Heart left ventricle (tissue), 16 donors: Measurements from ENCODE around the gene ZMIZ1. TPM values are rescaled to one million over a fixed set of nuclear protein-coding genes. Genes with fewer than 3 reads are reported as not detected.

ENCODE experiments used
- ATAC-seq, 4 donors: fragments of 200-7000 bp; cut with Tn5 transposase; one replicate each; pipeline ENCODE4 v1.9.1; 2020 to 2022; ENCODE audit warnings: moderate library complexity in 4 of 4, mild to moderate bottlenecking in 3 of 4, moderate number of reproducible peaks in 1 of 4
- DNase-seq, 5 donors: peaks; one replicate each; pipeline ENCODE4 v3.0.0-alpha.2; 2020
- H3K27ac ChIP-seq, 12 donors: fragments of 200-600 bp; sonication (generic) in 4 of 12; one replicate each; pipeline versions ENCODE4 v1.5.0 to v1.8.0; 2016 to 2022; ENCODE audit warnings: mild to moderate bottlenecking in 2 of 12
- H3K27me3 ChIP-seq, 9 donors: fragments of 200-600 bp; sonication (generic) in 2 of 9; one replicate each; pipeline versions ENCODE4 v1.5.1 to v1.8.0; 2016 to 2022; ENCODE audit warnings: mild to moderate bottlenecking in 3 of 9
- H3K36me3 ChIP-seq, 9 donors: fragments of 200-600 bp; sonication (generic) in 2 of 9; one replicate each; pipeline versions ENCODE4 v1.5.0 to v1.8.0; 2018 to 2022; ENCODE audit warnings: mild to moderate bottlenecking in 2 of 9
- H3K4me1 ChIP-seq, 12 donors: fragments of 200-600 bp; sonication (generic) in 4 of 12; one replicate each; pipeline versions ENCODE4 v1.5.0 to v1.8.0; 2016 to 2022; ENCODE audit warnings: mild to moderate bottlenecking in 3 of 12
- H3K4me3 ChIP-seq, 12 donors: fragments of 200-600 bp; sonication (generic) in 4 of 12; one replicate each; pipeline versions ENCODE4 v1.5.0 to v1.8.0; 2017 to 2022; ENCODE audit warnings: mild to moderate bottlenecking in 9 of 12, moderate library complexity in 4 of 12
- H3K9me3 ChIP-seq, 12 donors: fragments of 200-600 bp; sonication (generic) in 4 of 12; one replicate each; pipeline versions ENCODE4 v1.5.0 to v1.8.0; 2016 to 2022; ENCODE audit warnings: mild to moderate bottlenecking in 1 of 12
- POLR2A ChIP-seq, 2 donors: fragments of 450-650 bp; IDR thresholded peaks; one replicate each; pipeline ENCODE4 v1.6.1; 2017; ENCODE audit warnings: antibody characterized with exemption in 2 of 2, mild to moderate bottlenecking in 2 of 2, moderate library complexity in 2 of 2
- WGBS, 4 donors: extraction: QIAGEN DNeasy Blood & Tissue Kit in 2 of 4; methylation state at CpG; one replicate each; pipeline versions ENCODE4 v1.1.5 to v1.1.7; 2013 to 2018; 5-methylcytosine and 5-hydroxymethylcytosine counted together
- intact Hi-C, 10 donors: fragments of 100-400 bp; cut with DNase I; formaldehyde crosslinking; loops; one replicate each; pipeline versions ENCODE4 v1.11.1 to v1.14.2; 2022
- polyA plus RNA-seq, 2 donors: library from polyadenylated mRNA; stranded (reverse); fragments of 200-250 nt; gene quantifications; one replicate each; pipeline ENCODE4 v1.2.3, GENCODE V29; 2013
- total RNA-seq, 9 donors: library from RNA; depleted of rRNA in 2 of 9; stranded (reverse); fragments of >200 nt in 2 of 9; fragmentation: NEBNext Ultra II Directional in 3 of 9; extraction: Animal tissue kit (Norgen Biotek cat#: 25700) in 3 of 9; gene quantifications; one replicate each; pipeline versions ENCODE4 v1.1.0 to v1.2.4, GENCODE V29; 2016 to 2023
- TF ChIP-seq, protein P1 (sequence below), 12 donors: fragments of 200-600 bp; sonication (generic) in 4 of 12; IDR thresholded peaks; one replicate each; pipeline versions ENCODE4 v1.5.0 to v1.8.0; 2018 to 2022; ENCODE audit warnings: antibody characterized with exemption in 12 of 12, mild to moderate bottlenecking in 5 of 12
- donor health status: ischemic (EF 13 %, LVEDD 7.1; RV severe dilation, severe dysfunction).
- donor health status: healthy with polysubstance abuse.
- donor health status: DM: no; HTN: yes; CAD: no.
- donor health status: DM: no; HTN: no; CAD: no.
- donor health status: ischemic (EF 25% LVEDD 6.9; RV normal size, moderate dysfunction).
- donor health status: ischemic (EF 25% LVEDD 5.7; RV mildly dilated, moderate dysfunction).
- donor health status: healthy.
- donor health status: DM: yes; HTN: yes; CAD: no.
- donor health status: ischemic (EF 35%, LVEDD 5.7; RV mildly dilated, moderate dysfunction).
- donor health status: nonischemic (EF 11% LVEDD 7.7; RV severe dilation, severe dysfunction).
- donor health status: DM: yes; HTN: yes; CAD: no.
- donor health status: PGD.
- donor health status: ischemic (EF 29% LVEDD 5.4; RV normal size, mild dysfunction).
- donor health status: nonischemic (EF 23%, LVEDD 6.1; RV moderate dilation, normal function).

ZMIZ1 gene
- total and polyA plus RNA-seq, 11 donors = 19.7 to 75.4 (median 49.2) TPM

DNA sequence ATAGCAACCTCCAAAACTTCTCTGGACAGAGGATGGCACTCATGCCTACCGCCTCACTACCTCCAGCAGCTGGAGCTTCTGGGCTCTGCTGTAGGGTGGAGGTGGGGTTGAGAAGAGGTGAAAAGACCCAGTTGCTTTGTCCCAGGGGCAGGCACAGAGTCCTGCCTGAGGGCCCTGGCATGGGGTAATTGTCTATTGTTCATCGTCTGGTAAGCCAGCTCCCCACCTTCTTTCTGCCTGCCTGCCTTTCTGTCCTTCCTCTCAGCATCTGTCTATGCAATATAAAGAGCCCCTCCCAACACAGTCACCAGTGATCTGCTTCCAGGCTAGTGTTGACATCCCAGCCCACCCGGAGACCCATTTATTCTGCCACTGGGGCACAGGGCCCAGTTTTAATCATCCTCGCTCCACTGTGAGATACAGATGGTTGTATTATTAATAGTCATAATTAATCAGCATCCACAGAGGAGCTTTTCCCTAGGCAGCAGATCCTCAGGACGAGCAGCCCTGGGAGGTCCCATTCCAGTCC lies 39.0 kb downstream of the ZMIZ1 start:
- no peaks in the 10 kb centered on the region for H3K9me3 ChIP-seq
- peaks cover 0 to 20% (median 12%) of the 10 kb centered on the region in 9 donors for H3K36me3 ChIP-seq
- WGBS, 4 donors = 44 to 62% (median 50%) methylated on average over 5 of the region's 5 CpGs
- no peak for ATAC-seq
- no peak for TF ChIP-seq POLR2A (IDR thresholded peaks at IDR 0.05)
- TF ChIP-seq, protein P1, sequence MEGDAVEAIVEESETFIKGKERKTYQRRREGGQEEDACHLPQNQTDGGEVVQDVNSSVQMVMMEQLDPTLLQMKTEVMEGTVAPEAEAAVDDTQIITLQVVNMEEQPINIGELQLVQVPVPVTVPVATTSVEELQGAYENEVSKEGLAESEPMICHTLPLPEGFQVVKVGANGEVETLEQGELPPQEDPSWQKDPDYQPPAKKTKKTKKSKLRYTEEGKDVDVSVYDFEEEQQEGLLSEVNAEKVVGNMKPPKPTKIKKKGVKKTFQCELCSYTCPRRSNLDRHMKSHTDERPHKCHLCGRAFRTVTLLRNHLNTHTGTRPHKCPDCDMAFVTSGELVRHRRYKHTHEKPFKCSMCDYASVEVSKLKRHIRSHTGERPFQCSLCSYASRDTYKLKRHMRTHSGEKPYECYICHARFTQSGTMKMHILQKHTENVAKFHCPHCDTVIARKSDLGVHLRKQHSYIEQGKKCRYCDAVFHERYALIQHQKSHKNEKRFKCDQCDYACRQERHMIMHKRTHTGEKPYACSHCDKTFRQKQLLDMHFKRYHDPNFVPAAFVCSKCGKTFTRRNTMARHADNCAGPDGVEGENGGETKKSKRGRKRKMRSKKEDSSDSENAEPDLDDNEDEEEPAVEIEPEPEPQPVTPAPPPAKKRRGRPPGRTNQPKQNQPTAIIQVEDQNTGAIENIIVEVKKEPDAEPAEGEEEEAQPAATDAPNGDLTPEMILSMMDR (IDR thresholded peaks at IDR 0.05) = no peak
- no peak overlapping the region for H3K4me3 ChIP-seq
- no peak for DNase-seq
- H3K27ac ChIP-seq = peak overlapping the region in 6 of 12 donors; percentile 24 to 94 (median 34)
- peaks cover 16 to 99% (median 79%) of the 10 kb centered on the region in 12 donors for H3K4me1 ChIP-seq
- intact Hi-C loops = loop anchor here in 1 of 10 donors (5.0 kb wide), 1 partner anchor 35 kb away; no protein-coding TSS in a partner anchor
- no peaks in the 10 kb centered on the region for H3K27me3 ChIP-seq

DNA sequence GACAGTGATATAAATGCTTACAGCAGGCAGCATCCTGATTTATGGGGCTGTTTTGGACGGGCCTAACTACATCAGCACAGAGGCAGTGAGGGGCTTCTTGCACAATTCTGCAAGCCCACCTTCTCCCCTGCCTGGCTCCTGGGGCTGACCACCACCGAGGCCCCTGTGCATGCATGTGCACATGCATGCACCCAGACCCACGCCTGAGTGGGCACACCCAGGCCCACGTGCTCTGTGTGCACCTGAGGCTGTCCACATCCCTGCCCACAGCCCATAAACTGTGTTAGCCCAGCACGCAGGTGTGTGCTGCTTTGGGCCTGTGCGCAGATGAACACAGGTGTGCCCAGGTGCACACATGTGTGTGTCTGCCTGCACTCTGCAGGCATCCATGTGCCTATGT lies 40.0 kb downstream of the ZMIZ1 start:
- H3K36me3 ChIP-seq = peaks cover 0 to 20% (median 12%) of the 10 kb centered on the region in 9 donors
- no peak overlapping the region for H3K4me3 ChIP-seq
- intact Hi-C loops = loop anchor here in 1 of 10 donors (5.0 kb wide), 1 partner anchor 36 kb away; no protein-coding TSS in a partner anchor
- 61 to 78% (median 65%) methylated on average over 5 to 6 of the region's 6 CpGs for WGBS, 4 donors
- peaks cover 20 to 99% (median 79%) of the 10 kb centered on the region in 12 donors for H3K4me1 ChIP-seq
- ATAC-seq (no peak), DNase-seq (no peak)
- TF ChIP-seq POLR2A (IDR thresholded peaks at IDR 0.05) = no peak
- TF ChIP-seq, protein P1 (IDR thresholded peaks at IDR 0.05) = no peak
- H3K9me3 ChIP-seq = no peaks in the 10 kb centered on the region
- no peaks in the 10 kb centered on the region for H3K27me3 ChIP-seq
- peak overlapping the region in 2 of 12 donors; percentile 84 to 94 for H3K27ac ChIP-seq

GRCh38 chr10:79111427-79111826 lies 42.7 kb downstream of the ZMIZ1 start:
- WGBS, 4 donors = 69 to 80% (median 76%) methylated on average over 5 of the region's 5 CpGs
- DNase-seq = no peak
- no peak for TF ChIP-seq POLR2A (IDR thresholded peaks at IDR 0.05)
- TF ChIP-seq, protein P1 (IDR thresholded peaks at IDR 0.05) = no peak
- ATAC-seq = no peak
- Histone ChIP-seq H3K9me3 (no peaks in the 10 kb centered on the region), H3K27ac (peak overlapping the region; percentile 22 to 96 (median 86)), H3K4me3 (no peak overlapping the region), H3K36me3 (peaks cover 0 to 20% (median 12%) of the 10 kb centered on the region in 9 donors), H3K4me1 (peaks cover 23 to 99% (median 83%) of the 10 kb centered on the region in 12 donors), H3K27me3 (no peaks in the 10 kb centered on the region)
- intact Hi-C loops = loop anchor here in 2 of 10 donors (5.0 kb wide), 1 partner anchor 39 kb away; no protein-coding TSS in a partner anchor

- Histone ChIP-seq H3K27me3 (no peaks in the 10 kb centered on the region), H3K4me3 (no peak overlapping the region), H3K9me3 (no peaks in the 10 kb centered on the region), H3K36me3 (peaks cover 0 to 20% (median 12%) of the 10 kb centered on the region in 9 donors), H3K4me1 (peaks cover 25 to 99% (median 86%) of the 10 kb centered on the region in 12 donors), H3K27ac (peak overlapping the region; percentile 22 to 96 (median 86))
- DNase-seq = peak in 3 of 5 donors; percentile 50 to 85 (median 84)
- intact Hi-C loops = loop anchor here in 3 of 10 donors (2.0 to 5.0 kb wide), 2 partner anchors 33 to 40 kb away; no protein-coding TSS in a partner anchor
- TF ChIP-seq POLR2A (IDR thresholded peaks at IDR 0.05) = peak in 1 of 2 donors; percentile 25
- TF ChIP-seq, protein P1 (IDR thresholded peaks at IDR 0.05) = no peak
- peak; percentile 76 to 87 (median 80) for ATAC-seq
- 60 to 71% (median 65%) methylated on average over 9 to 12 of the region's 12 CpGs for WGBS, 4 donors
These were observed 43.3 kb downstream of the ZMIZ1 start for GRCh38 chr10:79111846-79112614.
